ENCODE results near the gene ZNF837.

The ZNF837 gene

GRCh38 chr19:58395979-58396627 is 15.3 kb upstream of the ZNF837 start:
- DNase-seq (ENCODE audit: low read depth) = peak; percentile 32

GRCh38 chr19:58395220-58395978 is 14.6 kb upstream of the ZNF837 start, which contains the start of gene RNF225:
RNF225 (plus strand) TSS chr19:58395656; CDS start chr19:58396090, 434 bp downstream.
- no peak for DNase-seq (ENCODE audit: low read depth)

- no peak for DNase-seq (ENCODE audit: low read depth)
Measured at GRCh38 chr19:58394821-58395219, 14.0 kb upstream of the ZNF837 start.

- no peak for DNase-seq (ENCODE audit: low read depth)
Measured at GRCh38 chr19:58393725-58394033, 12.8 kb upstream of the ZNF837 start.

GRCh38 chr19:58392945-58393724 is 12.3 kb upstream of the ZNF837 start:
- DNase-seq (ENCODE audit: low read depth) = no peak

GRCh38 chr19:58388175-58388526 is 7.3 kb upstream of the ZNF837 start:
- no peak for DNase-seq (ENCODE audit: low read depth)

- DNase-seq (ENCODE audit: low read depth) = peak; percentile 30
Measured at GRCh38 chr19:58387338-58388174, 6.7 kb upstream of the ZNF837 start.

- DNase-seq (ENCODE audit: low read depth) = peak; percentile 98
Measured at GRCh38 chr19:58386576-58387337, 5.9 kb upstream of the ZNF837 start, which contains the start of gene RPS5. RPS5 (plus strand) TSS chr19:58387269; CDS start chr19:58388138, 869 bp downstream.

GRCh38 chr19:58385891-58386575 is 5.2 kb upstream of the ZNF837 start:
- no peak for DNase-seq (ENCODE audit: low read depth)

- DNase-seq (ENCODE audit: low read depth) = no peak
Measured at GRCh38 chr19:58385313-58385890, 4.6 kb upstream of the ZNF837 start.

- DNase-seq (ENCODE audit: low read depth) = no peak
Measured at GRCh38 chr19:58382997-58383603, 2.3 kb upstream of the ZNF837 start.

GRCh38 chr19:58381460-58382212 is 806 bp upstream of the ZNF837 start:
- no peak for DNase-seq (ENCODE audit: low read depth)

- no peak for DNase-seq (ENCODE audit: low read depth)
Measured at GRCh38 chr19:58380037-58380661, 681 bp downstream of the ZNF837 start.

GRCh38 chr19:58379246-58379645 is 1.6 kb downstream of the ZNF837 start:
- no peak for DNase-seq (ENCODE audit: low read depth)

- peak; percentile 38 for DNase-seq (ENCODE audit: low read depth)
Measured at GRCh38 chr19:58376724-58377123, 4.1 kb downstream of the ZNF837 start.

GRCh38 chr19:58374200-58374599 is 6.6 kb downstream of the ZNF837 start:
- DNase-seq (ENCODE audit: low read depth) = peak; percentile 60

- no peak for DNase-seq (ENCODE audit: low read depth)
Measured at GRCh38 chr19:58372311-58373133, 8.3 kb downstream of the ZNF837 start.
